ENCODE results near the gene DNAJC6. TPM values are rescaled to one million over a fixed set of nuclear protein-coding genes. Genes with fewer than 3 reads are reported as not detected.

DNAJC6 gene
- total RNA-seq, 1 donor from 2014 or later: 21.9 TPM

DNA sequence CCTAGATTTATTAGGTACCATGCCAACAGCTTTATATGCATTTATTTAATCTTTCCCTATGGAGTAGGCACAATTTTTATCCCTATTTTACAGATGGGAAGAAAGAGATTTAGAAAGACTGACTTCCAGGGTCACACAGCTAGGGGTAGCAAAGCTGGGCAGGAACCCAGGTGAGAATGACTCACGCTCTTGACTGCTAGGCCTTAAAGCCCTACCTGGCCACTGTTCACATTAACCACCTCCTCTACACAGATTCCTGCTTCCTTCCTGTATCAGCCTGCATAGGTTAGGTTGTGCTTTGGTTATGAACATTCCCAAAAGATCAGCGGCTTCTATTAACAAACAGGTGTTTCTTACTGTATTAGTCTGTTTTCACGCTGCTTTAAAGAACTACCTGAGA lies 53.2 kb downstream of the DNAJC6 start:
- Mint-ChIP-seq H3K4me3 (no peak overlapping the region), H3K36me3 (no peaks in the 10 kb centered on the region), H3K4me1 (no peaks in the 10 kb centered on the region), H3K27ac (no peak overlapping the region), H3K9me3 (no peaks in the 10 kb centered on the region), H3K27me3 (ENCODE audit: insufficient read depth, low read depth) (peaks cover 2% of the 10 kb centered on the region)
- Histone ChIP-seq H3K27ac (no peak overlapping the region), H3F3A (ENCODE audit: low read depth) (no peaks in the 10 kb centered on the region), H3K79me2 (ENCODE audit: low read depth) (no peaks in the 10 kb centered on the region), H3K4me2 (no peak overlapping the region), H4K20me1 (ENCODE audit: low read depth) (no peaks in the 10 kb centered on the region), H3K36me3 (no peaks in the 10 kb centered on the region), H3K27me3 (no peaks in the 10 kb centered on the region), H2AFZ (replicated peaks) (no peak overlapping the region), H3K9ac (no peak overlapping the region), H3K4me1 (no peaks in the 10 kb centered on the region), H3K9me3 (ENCODE audit: low read depth) (no peaks in the 10 kb centered on the region), H3K4me3 (no peak overlapping the region)
- TF ChIP-seq EZH2 (IDR thresholded peaks at IDR 0.05): no peak
- no peak for TF ChIP-seq EZH2phosphoT487 (IDR thresholded peaks at IDR 0.05)
- TF ChIP-seq, protein P1, sequence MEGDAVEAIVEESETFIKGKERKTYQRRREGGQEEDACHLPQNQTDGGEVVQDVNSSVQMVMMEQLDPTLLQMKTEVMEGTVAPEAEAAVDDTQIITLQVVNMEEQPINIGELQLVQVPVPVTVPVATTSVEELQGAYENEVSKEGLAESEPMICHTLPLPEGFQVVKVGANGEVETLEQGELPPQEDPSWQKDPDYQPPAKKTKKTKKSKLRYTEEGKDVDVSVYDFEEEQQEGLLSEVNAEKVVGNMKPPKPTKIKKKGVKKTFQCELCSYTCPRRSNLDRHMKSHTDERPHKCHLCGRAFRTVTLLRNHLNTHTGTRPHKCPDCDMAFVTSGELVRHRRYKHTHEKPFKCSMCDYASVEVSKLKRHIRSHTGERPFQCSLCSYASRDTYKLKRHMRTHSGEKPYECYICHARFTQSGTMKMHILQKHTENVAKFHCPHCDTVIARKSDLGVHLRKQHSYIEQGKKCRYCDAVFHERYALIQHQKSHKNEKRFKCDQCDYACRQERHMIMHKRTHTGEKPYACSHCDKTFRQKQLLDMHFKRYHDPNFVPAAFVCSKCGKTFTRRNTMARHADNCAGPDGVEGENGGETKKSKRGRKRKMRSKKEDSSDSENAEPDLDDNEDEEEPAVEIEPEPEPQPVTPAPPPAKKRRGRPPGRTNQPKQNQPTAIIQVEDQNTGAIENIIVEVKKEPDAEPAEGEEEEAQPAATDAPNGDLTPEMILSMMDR (IDR thresholded peaks at IDR 0.05): no peak
- DNase-seq (ENCODE audit: low spot score): no peak

DNA sequence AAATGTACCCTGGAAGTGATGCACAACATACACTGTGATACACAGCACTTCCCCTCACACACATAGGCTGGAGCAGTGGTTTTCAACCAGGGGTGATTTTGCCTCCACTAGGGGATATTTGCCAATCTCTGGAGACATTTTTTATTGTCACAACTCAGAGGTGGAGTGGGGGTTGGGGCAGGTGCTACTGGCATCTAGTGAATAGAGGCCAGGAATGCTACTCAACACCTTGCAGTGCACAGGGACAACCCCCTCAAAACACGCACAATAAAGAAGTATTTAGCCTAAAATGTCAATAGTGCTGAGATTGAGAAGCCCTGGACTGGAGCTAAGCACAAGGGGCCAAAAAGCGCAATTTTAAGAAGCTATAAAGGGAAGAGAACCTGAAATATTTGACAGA lies 54.1 kb downstream of the DNAJC6 start:
- Histone ChIP-seq H2AFZ (replicated peaks) (no peak overlapping the region), H3K79me2 (ENCODE audit: low read depth) (no peaks in the 10 kb centered on the region), H3K4me2 (no peak overlapping the region), H3K36me3 (no peaks in the 10 kb centered on the region), H3K9me3 (ENCODE audit: low read depth) (no peaks in the 10 kb centered on the region), H3K27ac (no peak overlapping the region), H3K9ac (no peak overlapping the region), H3K4me3 (no peak overlapping the region), H3K4me1 (no peaks in the 10 kb centered on the region), H3F3A (ENCODE audit: low read depth) (no peaks in the 10 kb centered on the region), H4K20me1 (ENCODE audit: low read depth) (no peaks in the 10 kb centered on the region), H3K27me3 (no peaks in the 10 kb centered on the region)
- TF ChIP-seq EZH2phosphoT487 (IDR thresholded peaks at IDR 0.05): no peak
- TF ChIP-seq EZH2 (IDR thresholded peaks at IDR 0.05): no peak
- TF ChIP-seq, protein P1 (IDR thresholded peaks at IDR 0.05): no peak
- no peaks in the 10 kb centered on the region for H3K4me1 Mint-ChIP-seq
- DNase-seq (ENCODE audit: low spot score): no peak
- no peaks in the 10 kb centered on the region for H3K9me3 Mint-ChIP-seq
- no peaks in the 10 kb centered on the region for H3K36me3 Mint-ChIP-seq
- H3K4me3 Mint-ChIP-seq: no peak overlapping the region
- no peaks in the 10 kb centered on the region for H3K27me3 Mint-ChIP-seq (ENCODE audit: insufficient read depth, low read depth)
- H3K27ac Mint-ChIP-seq: no peak overlapping the region

DNA sequence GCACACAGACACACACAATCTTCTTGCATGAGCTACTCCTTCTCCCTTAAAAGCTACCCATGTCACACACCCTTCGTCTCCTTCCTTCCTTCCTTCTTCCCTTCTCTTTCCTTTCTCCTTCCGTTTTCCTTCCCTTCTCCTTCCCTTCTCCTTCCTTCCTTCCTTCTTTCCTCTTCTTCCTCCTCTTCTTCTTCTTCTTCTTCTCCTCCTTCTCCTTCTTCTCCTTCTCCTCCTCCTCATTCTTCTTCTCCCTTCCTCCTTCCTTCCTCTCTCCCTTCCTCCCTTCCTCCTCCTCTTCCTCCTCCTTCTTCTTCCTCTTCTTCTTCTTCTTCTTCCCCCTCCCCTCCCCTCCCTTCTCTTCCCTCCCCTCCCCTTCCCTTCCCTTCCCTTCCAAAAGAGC lies 59.1 kb downstream of the DNAJC6 start:
- peaks cover 3% of the 10 kb centered on the region for H3K27me3 Mint-ChIP-seq (ENCODE audit: insufficient read depth, low read depth)
- TF ChIP-seq EZH2 (IDR thresholded peaks at IDR 0.05) (no peak), EZH2phosphoT487 (IDR thresholded peaks at IDR 0.05) (no peak)
- TF ChIP-seq, protein P1 (IDR thresholded peaks at IDR 0.05): no peak

More for the DNA sequence above, 59.1 kb downstream of the DNAJC6 start:
- Histone ChIP-seq H3F3A (ENCODE audit: low read depth) (no peaks in the 10 kb centered on the region), H3K79me2 (ENCODE audit: low read depth) (no peaks in the 10 kb centered on the region), H3K4me1 (no peaks in the 10 kb centered on the region), H3K36me3 (no peaks in the 10 kb centered on the region), H3K9ac (no peak overlapping the region), H4K20me1 (ENCODE audit: low read depth) (no peaks in the 10 kb centered on the region), H3K4me3 (no peak overlapping the region), H3K9me3 (ENCODE audit: low read depth) (no peaks in the 10 kb centered on the region), H3K4me2 (no peak overlapping the region), H2AFZ (replicated peaks) (no peak overlapping the region), H3K27me3 (no peaks in the 10 kb centered on the region), H3K27ac (no peak overlapping the region)
- Mint-ChIP-seq H3K36me3 (no peaks in the 10 kb centered on the region), H3K4me1 (no peaks in the 10 kb centered on the region), H3K9me3 (no peaks in the 10 kb centered on the region), H3K4me3 (no peak overlapping the region), H3K27ac (no peak overlapping the region)
- DNase-seq (ENCODE audit: low spot score): no peak

All from neural progenitor cell (in vitro differentiated cells).